Measurements from ENCODE around the gene SALL4. TPM values are rescaled to one million over a fixed set of nuclear protein-coding genes. Genes with fewer than 3 reads are reported as not detected.

The SALL4 gene
- total RNA-seq (under 1 TPM in 8 of 9 donors, not detected in 1; 0.07 to 0.57 (median 0.31) TPM), polyA plus RNA-seq (1 to 10 TPM in 1 of 3 donors, under 1 TPM in 2; 0.16 to 1.3 (median 0.81) TPM)
- long read RNA-seq, donor 1, result 0 reads
- long read RNA-seq, donor 2, result 0 reads
- long read RNA-seq, donor 3, result 0 reads
- long read RNA-seq, donor 4, result 0 reads
- long read RNA-seq, donor 5, result 0 reads
- long read RNA-seq, donor 6, result 0 reads
- long read RNA-seq, donor 7, result 0 reads
- long read RNA-seq, donor 8, result 0 reads
- long read RNA-seq, donor 9, result 0 reads
- long read RNA-seq, donor 10, result 0 reads

DNA sequence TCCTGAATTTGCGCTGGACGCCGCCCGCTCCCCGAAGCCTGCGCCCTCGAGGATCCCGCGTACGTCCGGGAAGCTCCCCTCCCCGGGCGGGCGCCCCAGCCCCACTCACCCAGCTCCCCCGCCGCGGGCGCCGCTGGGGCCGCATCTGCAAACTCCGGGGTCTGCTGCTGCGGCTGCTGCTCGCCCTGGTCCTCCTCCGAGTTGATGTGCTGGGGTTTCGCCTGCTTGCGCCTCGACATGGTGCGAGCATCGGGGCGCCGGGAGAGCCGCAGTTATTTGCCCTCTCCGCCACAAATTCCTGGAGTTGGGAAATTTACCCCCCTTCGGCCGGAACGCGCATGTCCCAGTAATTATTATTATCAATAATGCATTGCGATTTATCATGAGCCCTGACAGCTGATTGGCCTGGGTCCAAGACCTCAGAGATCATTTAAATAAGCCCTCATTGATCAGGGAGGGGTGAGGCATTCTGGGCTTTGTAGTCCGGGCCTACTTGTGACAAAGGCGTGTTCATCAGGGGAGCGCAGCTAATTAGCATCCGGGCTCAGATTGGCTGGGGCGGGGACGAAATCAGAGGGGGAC, at the start of gene SALL4:
TSS of gene SALL4 (minus strand) at position 352 of the 582 bp plus-strand sequence. CDS start at position 239, 113 bp downstream.
- peak in 1 of 7 donors; percentile 55 for DNase-seq
- Histone ChIP-seq H3K27ac (no peak within 1 kb of the TSS), H3K9me3 (replicated peaks in 1 of 3) (no peaks in the 10 kb centered on the region), H3K4me1 (replicated peaks in 1 of 2) (peaks cover 11 to 16% of the 10 kb centered on the region in 2 donors), H3K36me3 (replicated peaks in 1 of 2) (no peaks in the 10 kb centered on the region), H3K4me3 (peak within 1 kb of the TSS in 1 of 4 donors; percentile 55), H3K27me3 (peaks cover 35% of the 10 kb centered on the region)
- intact Hi-C loops (cut with DNase I), result loop anchor here in 1 of 2 donors (10.0 kb wide), 1 partner anchor 283 kb away; no protein-coding TSS in a partner anchor
- WGBS, 4 donors, result 26 to 52% (median 33%) methylated on average over 24 to 44 of the region's 44 CpGs
- TF ChIP-seq, protein P1, sequence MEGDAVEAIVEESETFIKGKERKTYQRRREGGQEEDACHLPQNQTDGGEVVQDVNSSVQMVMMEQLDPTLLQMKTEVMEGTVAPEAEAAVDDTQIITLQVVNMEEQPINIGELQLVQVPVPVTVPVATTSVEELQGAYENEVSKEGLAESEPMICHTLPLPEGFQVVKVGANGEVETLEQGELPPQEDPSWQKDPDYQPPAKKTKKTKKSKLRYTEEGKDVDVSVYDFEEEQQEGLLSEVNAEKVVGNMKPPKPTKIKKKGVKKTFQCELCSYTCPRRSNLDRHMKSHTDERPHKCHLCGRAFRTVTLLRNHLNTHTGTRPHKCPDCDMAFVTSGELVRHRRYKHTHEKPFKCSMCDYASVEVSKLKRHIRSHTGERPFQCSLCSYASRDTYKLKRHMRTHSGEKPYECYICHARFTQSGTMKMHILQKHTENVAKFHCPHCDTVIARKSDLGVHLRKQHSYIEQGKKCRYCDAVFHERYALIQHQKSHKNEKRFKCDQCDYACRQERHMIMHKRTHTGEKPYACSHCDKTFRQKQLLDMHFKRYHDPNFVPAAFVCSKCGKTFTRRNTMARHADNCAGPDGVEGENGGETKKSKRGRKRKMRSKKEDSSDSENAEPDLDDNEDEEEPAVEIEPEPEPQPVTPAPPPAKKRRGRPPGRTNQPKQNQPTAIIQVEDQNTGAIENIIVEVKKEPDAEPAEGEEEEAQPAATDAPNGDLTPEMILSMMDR (IDR thresholded peaks at IDR 0.05), result no peak
- TF ChIP-seq POLR2A (IDR thresholded peaks at IDR 0.05), result no peak

GRCh38 chr20:51848346-51848745, 46.0 kb upstream of the SALL4 start:
- H3K9me3 ChIP-seq (replicated peaks in 1 of 3), result no peaks in the 10 kb centered on the region
- WGBS, 4 donors, result 51 to 74% (median 58%) methylated on average over 2 of the region's 2 CpGs
- no peaks in the 10 kb centered on the region for H3K4me1 ChIP-seq (replicated peaks in 1 of 2)
- H3K36me3 ChIP-seq (replicated peaks in 1 of 2), result no peaks in the 10 kb centered on the region
- intact Hi-C loops (cut with DNase I), result no loop called here
- H3K27me3 ChIP-seq, result no peaks in the 10 kb centered on the region
- no peak overlapping the region for H3K27ac ChIP-seq
- H3K4me3 ChIP-seq, result no peak overlapping the region
- no peak for DNase-seq
- no peak for TF ChIP-seq POLR2A (IDR thresholded peaks at IDR 0.05)
- TF ChIP-seq, protein P1 (IDR thresholded peaks at IDR 0.05), result no peak

- Histone ChIP-seq H3K27ac (no peak overlapping the region), H3K4me1 (replicated peaks in 1 of 2) (no peaks in the 10 kb centered on the region), H3K36me3 (replicated peaks in 1 of 2) (no peaks in the 10 kb centered on the region), H3K27me3 (no peaks in the 10 kb centered on the region), H3K9me3 (replicated peaks in 1 of 3) (no peaks in the 10 kb centered on the region), H3K4me3 (no peak overlapping the region)
- TF ChIP-seq, protein P1 (IDR thresholded peaks at IDR 0.05), result no peak
- no peak for TF ChIP-seq POLR2A (IDR thresholded peaks at IDR 0.05)
- 42 to 54% (median 46%) methylated on average over 5 of the region's 5 CpGs for WGBS, 4 donors
- intact Hi-C loops (cut with DNase I), result no loop called here
- no peak for DNase-seq
Measured at GRCh38 chr20:51840865-51841264, 38.5 kb upstream of the SALL4 start.

DNA sequence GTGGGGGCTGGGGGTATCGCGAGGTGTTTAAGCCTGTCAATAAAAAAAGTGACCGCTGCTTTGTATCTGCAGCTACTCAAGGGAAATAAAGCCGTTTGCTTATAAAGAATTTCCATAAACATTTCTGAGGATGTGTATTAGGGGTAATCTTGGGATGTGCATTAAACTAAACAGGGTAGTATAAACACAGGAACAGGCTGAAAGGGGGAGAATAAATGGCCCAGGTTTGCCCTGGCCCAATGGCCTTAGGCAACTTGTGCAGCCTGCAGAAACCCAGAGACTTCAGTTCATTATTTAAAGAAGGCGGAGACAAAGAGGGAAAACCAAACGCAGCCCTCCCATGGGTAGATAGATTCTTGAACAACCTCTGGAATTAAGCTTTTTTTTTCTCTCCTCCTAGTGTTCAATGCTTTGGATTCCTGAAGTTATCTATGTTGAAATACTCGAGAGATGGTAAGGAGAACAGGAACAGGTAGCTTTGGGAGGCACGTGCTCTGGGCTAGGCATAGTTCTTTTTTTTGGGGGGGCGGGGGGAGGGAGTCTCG, 35.6 kb upstream of the SALL4 start:
- Histone ChIP-seq H3K4me1 (replicated peaks in 1 of 2) (no peaks in the 10 kb centered on the region), H3K27ac (no peak overlapping the region), H3K4me3 (no peak overlapping the region), H3K36me3 (replicated peaks in 1 of 2) (no peaks in the 10 kb centered on the region), H3K9me3 (replicated peaks in 1 of 3) (no peaks in the 10 kb centered on the region), H3K27me3 (no peaks in the 10 kb centered on the region)
- DNase-seq, result no peak
- TF ChIP-seq, protein P1 (IDR thresholded peaks at IDR 0.05), result no peak
- TF ChIP-seq POLR2A (IDR thresholded peaks at IDR 0.05), result no peak
- intact Hi-C loops (cut with DNase I), result no loop called here
- 60 to 71% (median 64%) methylated on average over 10 of the region's 10 CpGs for WGBS, 4 donors

Data from adrenal gland (tissue), 19 donors.